Measurements from ENCODE around the gene SUGCT. TPM values are rescaled to one million over a fixed set of nuclear protein-coding genes. Genes with fewer than 3 reads are reported as not detected.
A peak's percentile ranks its signal among the peaks of the same experiment; 100 is the strongest.

SUGCT gene
- polyA plus RNA-seq, 1 experiment = 12.5 TPM

- no peak overlapping the region for H3K27ac ChIP-seq (ENCODE audit: low read depth, low read length)
- ChIA-PET CTCF (no interaction called here), POLR2A (no interaction called here)
- DNase-seq (ENCODE audit: low read depth, low spot score) = no peak
- no peak overlapping the region for H3K4me3 ChIP-seq (ENCODE audit: low read depth, low read length)
- H3K9me3 ChIP-seq (ENCODE audit: control insufficient read depth, insufficient read depth, low read length) = no peaks in the 10 kb centered on the region
- H3K27me3 ChIP-seq (ENCODE audit: control insufficient read depth, insufficient read depth, low read length) = no peaks in the 10 kb centered on the region
- no peak for TF ChIP-seq CTCF (IDR thresholded peaks at IDR 0.05; ENCODE audit: low read depth, low read length)
Measured at GRCh38 chr7:40698214-40698920, 563.6 kb downstream of the SUGCT start.

- CTCF ChIA-PET = no interaction called here
- H3K9me3 ChIP-seq (ENCODE audit: control insufficient read depth, insufficient read depth, low read length) = no peaks in the 10 kb centered on the region
- POLR2A ChIA-PET = no interaction called here
- no peak overlapping the region for H3K4me3 ChIP-seq (ENCODE audit: low read depth, low read length)
- DNase-seq (ENCODE audit: low read depth, low spot score) = no peak
- TF ChIP-seq CTCF (IDR thresholded peaks at IDR 0.05; ENCODE audit: low read depth, low read length) = no peak
- no peak overlapping the region for H3K27ac ChIP-seq (ENCODE audit: low read depth, low read length)
- no peaks in the 10 kb centered on the region for H3K27me3 ChIP-seq (ENCODE audit: control insufficient read depth, insufficient read depth, low read length)
Measured at GRCh38 chr7:40698921-40699260, 564.1 kb downstream of the SUGCT start.

GRCh38 chr7:40700653-40701421, 566.0 kb downstream of the SUGCT start:
- H3K27me3 ChIP-seq (ENCODE audit: control insufficient read depth, insufficient read depth, low read length) = no peaks in the 10 kb centered on the region
- no peak for TF ChIP-seq CTCF (IDR thresholded peaks at IDR 0.05; ENCODE audit: low read depth, low read length)
- H3K9me3 ChIP-seq (ENCODE audit: control insufficient read depth, insufficient read depth, low read length) = no peaks in the 10 kb centered on the region
- no peak overlapping the region for H3K27ac ChIP-seq (ENCODE audit: low read depth, low read length)
- H3K4me3 ChIP-seq (ENCODE audit: low read depth, low read length) = no peak overlapping the region
- ChIA-PET POLR2A (no interaction called here), CTCF (no interaction called here)
- no peak for DNase-seq (ENCODE audit: low read depth, low spot score)

GRCh38 chr7:40701836-40702551, 567.2 kb downstream of the SUGCT start:
- POLR2A ChIA-PET = no interaction called here
- CTCF ChIA-PET = no interaction called here
- Histone ChIP-seq H3K4me3 (ENCODE audit: low read depth, low read length) (no peak overlapping the region), H3K27me3 (ENCODE audit: control insufficient read depth, insufficient read depth, low read length) (no peaks in the 10 kb centered on the region), H3K27ac (ENCODE audit: low read depth, low read length) (no peak overlapping the region), H3K9me3 (ENCODE audit: control insufficient read depth, insufficient read depth, low read length) (no peaks in the 10 kb centered on the region)
- TF ChIP-seq CTCF (IDR thresholded peaks at IDR 0.05; ENCODE audit: low read depth, low read length) = no peak
- DNase-seq (ENCODE audit: low read depth, low spot score) = no peak

GRCh38 chr7:40704172-40704571, 569.4 kb downstream of the SUGCT start:
- Histone ChIP-seq H3K27ac (ENCODE audit: low read depth, low read length) (no peak overlapping the region), H3K9me3 (ENCODE audit: control insufficient read depth, insufficient read depth, low read length) (no peaks in the 10 kb centered on the region), H3K4me3 (ENCODE audit: low read depth, low read length) (no peak overlapping the region), H3K27me3 (ENCODE audit: control insufficient read depth, insufficient read depth, low read length) (no peaks in the 10 kb centered on the region)
- ChIA-PET CTCF (no interaction called here), POLR2A (no interaction called here)
- DNase-seq (ENCODE audit: low read depth, low spot score) = no peak
- 0 out of 2 replicates have a peak, but pooled peaks have one; percentile 10 for TF ChIP-seq CTCF (IDR thresholded peaks at IDR 0.05; ENCODE audit: low read depth, low read length)

All from AG04450 (cell line).